Activated CD4-positive, CD25-positive, alpha-beta regulatory T cell treated with anti-CD3 and anti-CD28 coated beads, Interleukin-2, amount 50 U/mL, for 24 hours (primary cell): Measurements from ENCODE around the gene JPH4.
A peak's percentile ranks its signal among the peaks of the same experiment; 100 is the strongest.
"Not testable (repeated sequence)": the region's sequence is repeated elsewhere in the genome, so short reads cannot be mapped to it uniquely, and the experiment has no call there.

ENCODE experiments used
- ATAC-seq, 2 donors: fragments of 150-1000 bp; cut with Tn5 transposase; one replicate each; pipeline ENCODE4 v1.10.0; 2021; ENCODE audit warnings: mild to moderate bottlenecking in 1 of 2, moderate library complexity in 1 of 2

Gene JPH4

GRCh38 chr14:23608454-23608853, 29.9 kb upstream of the JPH4 start:
- no peak for ATAC-seq

GRCh38 chr14:23605931-23606585, 27.5 kb upstream of the JPH4 start:
- peak; percentile 87 to 91 for ATAC-seq

- no peak for ATAC-seq
Observed at GRCh38 chr14:23604675-23605170, 26.1 kb upstream of the JPH4 start.

- no peak for ATAC-seq
Observed at GRCh38 chr14:23604148-23604547, 25.6 kb upstream of the JPH4 start.

- ATAC-seq, result no peak
Observed at GRCh38 chr14:23603103-23603502, 24.5 kb upstream of the JPH4 start.

- ATAC-seq, result no peak
Observed at GRCh38 chr14:23602181-23603095, 23.8 kb upstream of the JPH4 start.

GRCh38 chr14:23601845-23602180, 23.2 kb upstream of the JPH4 start:
- no peak for ATAC-seq

- no peak for ATAC-seq
Observed at GRCh38 chr14:23601424-23601823, 22.8 kb upstream of the JPH4 start.

GRCh38 chr14:23600806-23601205, 22.2 kb upstream of the JPH4 start:
- ATAC-seq, result no peak

- no peak for ATAC-seq
Observed at GRCh38 chr14:23600322-23600707, 21.7 kb upstream of the JPH4 start.

- not testable (repeated sequence) for ATAC-seq
Observed at GRCh38 chr14:23594191-23594590, 15.6 kb upstream of the JPH4 start.

- no peak for ATAC-seq
Observed at GRCh38 chr14:23590198-23590597, 11.6 kb upstream of the JPH4 start.

GRCh38 chr14:23589606-23590005, 11.0 kb upstream of the JPH4 start:
- ATAC-seq, result no peak

- ATAC-seq, result peak; percentile 84 to 89
Observed at GRCh38 chr14:23588884-23589598, 10.5 kb upstream of the JPH4 start.

- ATAC-seq, result not testable (repeated sequence)
Observed at GRCh38 chr14:23584527-23585203, 6.1 kb upstream of the JPH4 start.

- ATAC-seq, result not testable (repeated sequence)
Observed at GRCh38 chr14:23583761-23584526, 5.4 kb upstream of the JPH4 start.

GRCh38 chr14:23582906-23583760, 4.5 kb upstream of the JPH4 start:
- no peak for ATAC-seq

- ATAC-seq, result no peak
Observed at GRCh38 chr14:23580948-23581281, 2.3 kb upstream of the JPH4 start.

- ATAC-seq, result no peak
Observed at GRCh38 chr14:23580152-23580926, 1.7 kb upstream of the JPH4 start.

- no peak for ATAC-seq
Observed at GRCh38 chr14:23579739-23580138, 1.1 kb upstream of the JPH4 start.

- ATAC-seq, result no peak
Observed at GRCh38 chr14:23579311-23579630, 681 bp upstream of the JPH4 start.
